ENCODE data around the gene FAM83F.
A peak's percentile ranks its signal among the peaks of the same experiment; 100 is the strongest.

FAM83F gene

GRCh38 chr22:40039482-40040115, 44.8 kb downstream of the FAM83F start:
- DNase-seq, result no peak

DNA sequence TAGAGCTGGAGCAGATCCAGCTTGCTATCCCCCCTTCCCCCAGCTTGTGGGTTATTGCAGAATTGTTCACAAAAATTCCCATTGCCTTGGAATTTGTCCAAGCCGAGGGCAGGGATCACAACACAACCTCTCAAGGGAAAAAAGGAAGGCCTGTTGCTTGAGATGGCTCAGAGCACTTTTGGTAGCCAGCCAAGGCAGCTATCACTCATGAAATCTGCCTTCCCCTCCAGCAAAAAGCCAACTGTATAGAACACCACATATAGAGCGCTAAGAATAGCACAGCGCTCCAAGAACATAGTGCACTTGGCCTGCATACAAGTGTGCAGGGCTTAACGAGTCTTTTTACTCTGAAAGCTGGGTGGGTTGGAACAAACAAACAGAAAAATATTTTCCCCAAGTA, 46.2 kb downstream of the FAM83F start:
- no peak for DNase-seq

- DNase-seq, result no peak
Observed at GRCh38 chr22:40041366-40042137, 46.8 kb downstream of the FAM83F start.

GRCh38 chr22:40042312-40042711, 47.6 kb downstream of the FAM83F start:
- no peak for DNase-seq

DNA sequence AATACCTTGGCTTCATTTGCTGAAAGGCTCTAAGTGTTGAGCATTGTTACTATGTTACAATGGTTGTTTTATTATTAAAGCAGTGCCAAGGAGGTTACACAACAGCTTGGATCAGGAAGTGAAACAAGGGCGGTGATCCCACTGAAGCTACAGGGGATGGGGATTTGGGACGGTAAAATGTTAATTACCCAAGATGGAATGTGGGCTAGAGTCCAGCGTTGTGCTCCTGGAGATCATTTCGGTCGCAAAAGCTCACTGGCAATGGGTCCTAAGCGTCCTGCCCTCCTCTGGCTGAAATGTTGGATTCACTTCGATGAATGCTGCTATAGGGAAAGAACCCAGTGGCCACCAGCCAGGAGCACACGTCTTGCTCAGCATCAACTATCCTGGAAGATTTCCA, 48.3 kb downstream of the FAM83F start:
- no peak for DNase-seq

GRCh38 chr22:40043793-40044101, 49.0 kb downstream of the FAM83F start:
- no peak for DNase-seq

GRCh38 chr22:40044102-40044869, 49.5 kb downstream of the FAM83F start:
- DNase-seq, result peak; percentile 100

GRCh38 chr22:40044870-40045834, 50.4 kb downstream of the FAM83F start:
- peak; percentile 83 for DNase-seq

GRCh38 chr22:40046126-40046525, 51.4 kb downstream of the FAM83F start:
- peak; percentile 17 for DNase-seq

DNA sequence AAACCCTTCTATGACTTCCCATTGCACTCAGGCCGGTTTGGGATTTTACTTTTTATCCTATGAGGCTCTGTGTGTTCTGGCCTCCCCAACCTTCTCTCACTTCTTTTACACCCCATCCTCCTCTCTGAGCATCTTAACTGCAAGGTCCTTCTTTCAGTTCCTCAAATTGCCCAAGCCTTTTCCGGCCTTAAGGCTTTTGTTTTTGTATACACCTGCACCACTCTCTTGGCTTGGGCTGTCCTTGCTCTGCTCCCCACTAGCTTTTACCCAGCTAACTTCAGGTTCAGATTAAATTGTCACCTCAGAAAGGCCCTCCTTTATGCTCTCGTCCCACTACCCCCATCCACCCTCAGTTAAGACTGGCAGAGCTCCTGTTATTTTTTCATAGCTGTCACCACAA, 55.5 kb downstream of the FAM83F start:
- no peak for DNase-seq

- DNase-seq, result no peak
Observed at GRCh38 chr22:40051322-40051721, 56.6 kb downstream of the FAM83F start.

GRCh38 chr22:40053460-40053859, 58.7 kb downstream of the FAM83F start:
- no peak for DNase-seq

DNA sequence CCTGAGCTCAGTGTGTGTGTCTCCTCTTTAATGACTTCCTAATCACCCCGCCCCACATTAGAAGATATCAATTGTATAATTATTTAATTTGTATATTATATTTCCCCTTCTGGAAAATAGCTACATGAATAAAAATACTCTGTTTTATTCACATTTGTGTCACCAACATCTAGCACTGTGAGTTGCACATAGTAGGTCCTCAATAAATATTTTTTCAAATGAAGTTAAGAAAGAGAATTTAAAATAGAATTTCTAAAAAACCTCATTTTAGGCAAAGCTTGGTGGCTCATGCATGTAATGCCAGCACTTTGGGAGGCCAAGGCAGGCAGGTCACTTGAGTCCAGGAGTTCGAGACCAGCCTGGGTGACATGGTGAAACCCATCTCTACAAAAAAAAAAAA, 59.7 kb downstream of the FAM83F start:
- DNase-seq, result no peak

DNA sequence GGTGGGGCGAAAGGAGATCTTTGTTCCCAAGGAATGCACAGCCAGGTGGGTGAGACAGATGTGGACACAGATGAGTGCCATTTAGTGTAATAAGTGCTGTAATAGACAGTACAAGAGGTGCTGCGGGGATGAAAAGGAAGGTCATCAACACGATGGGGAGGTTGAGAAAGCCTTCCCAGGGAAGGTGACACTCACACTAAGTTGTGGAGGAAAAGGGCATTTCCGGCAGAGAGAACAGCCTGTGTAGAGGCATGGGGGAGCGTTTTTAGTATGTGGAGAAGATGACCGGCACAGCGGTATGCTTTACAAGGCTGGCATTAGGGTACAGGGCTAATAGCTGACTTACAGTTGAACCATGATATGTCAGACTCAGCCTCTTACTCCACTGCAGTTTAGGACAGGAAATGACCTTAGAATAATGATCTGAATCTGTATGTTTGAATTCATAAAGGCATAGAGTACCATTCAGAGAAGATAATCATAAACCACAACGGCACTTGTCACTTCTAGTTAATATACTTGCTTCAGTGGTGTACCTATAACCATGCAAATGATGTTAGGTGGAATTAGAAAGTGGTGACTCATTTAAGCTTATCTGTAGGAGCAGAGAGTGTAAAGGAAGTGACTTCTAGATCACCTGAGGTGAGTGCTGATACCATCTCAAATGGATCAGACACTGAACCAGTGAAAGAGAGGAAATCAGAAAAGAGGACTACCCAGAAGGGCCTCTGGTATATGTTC, 60.6 kb downstream of the FAM83F start:
- peak; percentile 73 for DNase-seq

DNA sequence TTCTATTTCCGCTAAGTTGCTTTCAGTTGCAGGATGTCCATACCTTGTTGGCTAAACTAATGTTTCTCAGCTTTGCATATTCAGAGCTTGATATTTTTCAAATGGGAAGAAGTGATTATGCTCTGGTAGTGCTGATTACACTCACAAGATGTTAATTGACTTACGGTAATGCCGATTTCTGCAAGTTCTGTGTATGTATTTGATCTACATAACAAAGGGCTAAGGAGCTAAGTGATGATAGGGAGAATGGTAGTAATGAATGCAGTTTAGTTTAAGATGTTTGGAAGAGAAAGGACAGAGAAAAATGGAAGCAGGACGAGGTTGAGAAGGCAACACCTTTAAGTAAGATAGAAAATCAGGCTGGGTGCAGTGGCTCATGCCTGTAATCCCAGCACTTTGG, 61.4 kb downstream of the FAM83F start:
- DNase-seq, result no peak

- no peak for DNase-seq
Observed at GRCh38 chr22:40056559-40056958, 61.8 kb downstream of the FAM83F start.

DNA sequence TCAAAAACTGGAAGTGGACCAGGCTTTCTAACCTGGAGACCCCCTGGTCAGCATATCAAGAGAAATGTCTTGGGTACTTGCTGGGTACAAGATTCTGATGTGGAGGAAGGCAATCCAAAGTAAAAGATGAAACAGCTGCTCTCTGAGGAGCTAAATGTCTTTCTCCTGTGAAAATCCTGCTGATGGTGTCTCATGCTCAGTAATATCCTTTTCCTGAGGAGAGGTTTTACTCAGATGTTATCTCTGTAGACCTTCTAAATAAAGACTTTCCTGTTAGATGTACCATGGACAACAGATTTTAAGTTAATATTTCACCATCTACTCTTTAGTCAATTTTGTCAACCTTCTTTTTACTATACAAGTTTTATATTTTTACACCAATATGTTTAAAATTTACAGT, 62.9 kb downstream of the FAM83F start:
- no peak for DNase-seq

DNA sequence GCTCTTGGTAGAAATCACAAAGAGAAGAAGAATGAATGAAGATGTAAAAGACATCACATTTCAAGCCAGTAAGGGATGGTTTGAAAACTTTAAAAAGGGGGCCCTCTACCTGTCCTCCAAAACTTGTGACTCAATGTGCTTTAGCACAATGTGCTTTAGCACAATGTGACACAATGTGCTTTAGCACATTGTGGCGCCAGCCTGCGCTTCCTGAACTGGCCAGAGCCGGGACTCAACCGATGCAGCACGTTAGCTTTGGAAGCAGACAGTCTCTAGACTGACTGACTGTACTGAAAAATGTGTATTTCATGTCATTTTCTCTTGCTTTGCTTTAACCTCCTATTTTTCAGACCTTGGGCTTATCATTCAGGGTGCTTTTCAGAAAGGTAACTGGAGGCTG, 63.5 kb downstream of the FAM83F start:
- DNase-seq, result peak; percentile 18

DNA sequence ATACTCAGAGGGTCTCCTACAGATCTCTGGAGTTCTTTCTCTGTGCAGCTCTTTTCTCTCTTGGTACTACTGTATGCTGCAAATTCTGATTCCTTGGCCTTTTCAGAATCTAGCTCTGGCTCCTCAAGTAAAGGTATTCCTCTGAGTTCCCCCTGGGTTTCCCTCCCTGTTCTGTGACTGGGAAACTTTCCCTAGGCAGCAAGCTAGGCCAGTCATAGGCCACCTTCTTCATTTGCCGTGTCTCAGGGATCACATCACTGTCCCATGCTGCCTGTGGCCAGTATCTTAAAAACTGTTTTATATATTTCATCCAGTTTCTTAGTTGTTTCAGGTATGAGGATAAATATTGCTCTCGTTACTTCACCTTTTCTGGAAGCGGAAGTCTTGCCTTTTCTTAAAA, 71.2 kb downstream of the FAM83F start:
- DNase-seq, result no peak

- no peak for DNase-seq
Observed at GRCh38 chr22:40067639-40068038, 72.9 kb downstream of the FAM83F start.

DNA sequence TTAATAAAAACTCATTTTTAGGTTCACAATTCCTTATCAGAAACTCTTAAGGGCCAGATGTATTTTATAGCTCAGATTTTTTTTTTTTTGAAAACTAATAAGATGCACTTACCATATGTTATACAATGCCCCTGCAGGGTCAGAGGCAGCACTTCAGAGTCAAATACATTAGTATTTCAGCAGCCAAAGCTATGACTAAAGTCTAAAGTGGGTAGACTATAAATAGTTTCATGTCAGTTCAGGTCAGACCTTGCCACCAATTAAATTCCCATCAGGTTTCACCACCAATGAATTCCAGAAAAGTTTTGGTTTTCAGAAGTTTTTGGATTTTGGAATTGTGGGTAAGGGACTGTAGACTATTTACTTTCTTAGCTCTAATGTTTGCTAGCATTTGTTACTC, 75.9 kb downstream of the FAM83F start:
- no peak for DNase-seq

DNA sequence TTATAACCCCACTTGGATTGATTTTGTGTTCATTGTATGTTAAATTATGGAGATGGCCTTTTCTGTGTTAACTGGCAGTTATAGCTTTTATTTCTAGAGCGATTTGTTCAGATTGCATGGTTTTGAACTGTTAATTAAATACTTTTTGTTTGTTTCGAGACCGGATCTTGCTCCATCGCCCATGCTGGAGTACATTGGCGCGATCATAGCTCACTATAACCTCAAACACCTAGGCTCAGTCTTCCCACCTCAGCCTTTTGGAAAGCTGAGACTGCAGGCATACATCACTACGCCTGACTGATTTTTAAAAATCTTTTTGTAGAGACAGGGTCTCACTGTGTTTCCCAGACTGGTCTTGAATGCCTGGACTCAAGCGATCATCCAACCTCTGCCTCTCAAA, 77.0 kb downstream of the FAM83F start:
- DNase-seq, result no peak

Data from CD4-positive, alpha-beta T cell treated with Interleukin-10 for 1 hour (primary cell).